ENCODE results near the gene PON3. TPM values are rescaled to one million over a fixed set of nuclear protein-coding genes. Genes with fewer than 3 reads are reported as not detected.
A peak's percentile ranks its signal among the peaks of the same experiment; 100 is the strongest.

PON3 gene
- total RNA-seq, 1 experiment from 2014 or later = not detected

- H3K23me2 ChIP-seq (ENCODE audit: insufficient read length, low read depth, low read length, poor library complexity, severe bottlenecking) = no peaks in the 10 kb centered on the region
- H3T11ph ChIP-seq (ENCODE audit: low read length) = no peak overlapping the region
- H4K5ac ChIP-seq (ENCODE audit: insufficient read length, low read depth, low read length) = no peak overlapping the region
- H3K9ac ChIP-seq (ENCODE audit: extremely low read depth, insufficient read length, low read length) = no peak overlapping the region
- H2BK12ac ChIP-seq (ENCODE audit: insufficient read length, low read depth, low read length) = no peak overlapping the region
- H2AK5ac ChIP-seq (ENCODE audit: insufficient read length, low read length) = no peak overlapping the region
- H3K79me1 ChIP-seq (ENCODE audit: insufficient read depth, low read depth, low read length, poor library complexity, severe bottlenecking) = no peaks in the 10 kb centered on the region
- no peak overlapping the region for H4K91ac ChIP-seq (ENCODE audit: insufficient read length, low read depth, low read length)
- no peak for TF ChIP-seq CTCF (conservative IDR thresholded peaks at IDR 0.05)
- no peaks in the 10 kb centered on the region for H4K20me1 ChIP-seq (ENCODE audit: control insufficient read depth, insufficient read depth, insufficient read length)
- no peak overlapping the region for H3K14ac ChIP-seq (ENCODE audit: insufficient read depth, low read length)
- H2BK5ac ChIP-seq (ENCODE audit: insufficient read length, low read length) = no peak overlapping the region
- H3K36me3 Mint-ChIP-seq (ENCODE audit: insufficient read depth in 1 of 3, low read depth in 3 of 3) = no peaks in the 10 kb centered on the region
- no peak overlapping the region for H3K4ac ChIP-seq (ENCODE audit: low read depth, low read length)
- H2AFZ ChIP-seq (ENCODE audit: low read length) = no peak overlapping the region
- H3K27me3 ChIP-seq (ENCODE audit: insufficient read depth, low read length) = no peaks in the 10 kb centered on the region
- no peak overlapping the region for H3K56ac ChIP-seq (ENCODE audit: insufficient read length, low read depth, low read length)
- no peak overlapping the region for H2BK15ac ChIP-seq (ENCODE audit: low read depth, low read length)
- H2BK120ac ChIP-seq (ENCODE audit: low read depth, low read length, poor library complexity, severe bottlenecking) = peak overlapping the region; percentile 28
- H2BK20ac ChIP-seq (ENCODE audit: low read depth, low read length, poor library complexity, severe bottlenecking) = no peak overlapping the region
- no peaks in the 10 kb centered on the region; the same call in 1 of the 2 replicates for H3K27me3 Mint-ChIP-seq (ENCODE audit: low read depth)
- WGBS (ENCODE audit: extremely low coverage, insufficient read length, low lambda C conversion rate) = no CpG with 5 or more reads among the region's 2 CpGs
- no peaks in the 10 kb centered on the region for H3K9me3 ChIP-seq (ENCODE audit: control insufficient read depth, low read depth, low read length)
- no peaks in the 10 kb centered on the region; a peak in 1 of 5 replicates for H3K9me3 Mint-ChIP-seq
- peaks cover 2 to 3% of the 10 kb centered on the region in 2 experiments; a peak in 1 of 4 replicates for H3K4me1 Mint-ChIP-seq
- no peaks in the 10 kb centered on the region for H3K4me1 ChIP-seq (ENCODE audit: insufficient read depth, low read length)
- H3K27ac Mint-ChIP-seq = no peak overlapping the region
- no peak overlapping the region for H3K27ac ChIP-seq (ENCODE audit: insufficient read length, low read depth, low read length)
- no peak overlapping the region for H3K4me3 Mint-ChIP-seq
- no peak overlapping the region for H4K8ac ChIP-seq (replicated peaks; ENCODE audit: insufficient read length, low read depth, low read length)
- no peak overlapping the region for H3K23ac ChIP-seq (ENCODE audit: insufficient read length, low read depth, low read length)
- H3K79me2 ChIP-seq (ENCODE audit: insufficient read depth, low read length) = no peaks in the 10 kb centered on the region
- DNase-seq = no peak
- H3K4me2 ChIP-seq (ENCODE audit: insufficient read depth, insufficient read length, low read length) = no peak overlapping the region
- no peak overlapping the region for H3K18ac ChIP-seq (ENCODE audit: insufficient read length, low read depth, low read length)
Measured at GRCh38 chr7:95311389-95311788, 84.8 kb downstream of the PON3 start.
